ENCODE measurements around the gene ENKD1.

ENKD1 gene

GRCh38 chr16:67651847-67652246 is 14.7 kb downstream of the ENKD1 start:
- no peak for TF ChIP-seq CTCF (IDR thresholded peaks at IDR 0.05; ENCODE audit: low read depth, low read length)
- no peak overlapping the region for H3K4me3 ChIP-seq (replicated peaks in 1 of 2; ENCODE audit: low read depth in 2 of 2, low read length in 2 of 2)
- no peak for DNase-seq (ENCODE audit: low read depth in 2 of 2)

GRCh38 chr16:67651039-67651438 is 15.5 kb downstream of the ENKD1 start:
- no peak for TF ChIP-seq CTCF (IDR thresholded peaks at IDR 0.05; ENCODE audit: low read depth, low read length)
- no peak for DNase-seq (ENCODE audit: low read depth in 2 of 2)
- H3K4me3 ChIP-seq (replicated peaks in 1 of 2; ENCODE audit: low read depth in 2 of 2, low read length in 2 of 2): no peak overlapping the region

GRCh38 chr16:67650023-67650422 is 16.5 kb downstream of the ENKD1 start:
- no peak overlapping the region for H3K4me3 ChIP-seq (replicated peaks in 1 of 2; ENCODE audit: low read depth in 2 of 2, low read length in 2 of 2)
- no peak for TF ChIP-seq CTCF (IDR thresholded peaks at IDR 0.05; ENCODE audit: low read depth, low read length)
- no peak for DNase-seq (ENCODE audit: low read depth in 2 of 2)

GRCh38 chr16:67649494-67649931 is 17.0 kb downstream of the ENKD1 start:
- no peak for TF ChIP-seq CTCF (IDR thresholded peaks at IDR 0.05; ENCODE audit: low read depth, low read length)
- no peak for DNase-seq (ENCODE audit: low read depth in 2 of 2)
- no peak overlapping the region for H3K4me3 ChIP-seq (replicated peaks in 1 of 2; ENCODE audit: low read depth in 2 of 2, low read length in 2 of 2)

GRCh38 chr16:67648764-67649407 is 17.7 kb downstream of the ENKD1 start:
- no peak overlapping the region for H3K4me3 ChIP-seq (replicated peaks in 1 of 2; ENCODE audit: low read depth in 2 of 2, low read length in 2 of 2)
- no peak for TF ChIP-seq CTCF (IDR thresholded peaks at IDR 0.05; ENCODE audit: low read depth, low read length)
- DNase-seq (ENCODE audit: low read depth in 2 of 2): no peak

- no peak overlapping the region for H3K4me3 ChIP-seq (replicated peaks in 1 of 2; ENCODE audit: low read depth in 2 of 2, low read length in 2 of 2)
- TF ChIP-seq CTCF (IDR thresholded peaks at IDR 0.05; ENCODE audit: low read depth, low read length): no peak
Observed at GRCh38 chr16:67648088-67648763, 18.3 kb downstream of the ENKD1 start.

More at GRCh38 chr16:67648088-67648763, 18.3 kb downstream of the ENKD1 start:
- no peak for DNase-seq (ENCODE audit: low read depth in 2 of 2)

Data from cardiac fibroblast (primary cell).